ENCODE results near the gene SMYD5. TPM values are rescaled to one million over a fixed set of nuclear protein-coding genes. Genes with fewer than 3 reads are reported as not detected.

SMYD5 gene
- total RNA-seq, 1 donor from 2014 or later = 18.8 TPM

GRCh38 chr2:73235315-73236028, 21.4 kb downstream of the SMYD5 start:
- no peak overlapping the region for H3K27ac ChIP-seq (ENCODE audit: low read depth, low read length)
- H3K4me1 ChIP-seq (ENCODE audit: control insufficient read depth in 3 of 3, insufficient read depth in 3 of 3, low read length in 3 of 3) = peaks cover 36 to 62% (median 45%) of the 10 kb centered on the region in 3 donors

DNA sequence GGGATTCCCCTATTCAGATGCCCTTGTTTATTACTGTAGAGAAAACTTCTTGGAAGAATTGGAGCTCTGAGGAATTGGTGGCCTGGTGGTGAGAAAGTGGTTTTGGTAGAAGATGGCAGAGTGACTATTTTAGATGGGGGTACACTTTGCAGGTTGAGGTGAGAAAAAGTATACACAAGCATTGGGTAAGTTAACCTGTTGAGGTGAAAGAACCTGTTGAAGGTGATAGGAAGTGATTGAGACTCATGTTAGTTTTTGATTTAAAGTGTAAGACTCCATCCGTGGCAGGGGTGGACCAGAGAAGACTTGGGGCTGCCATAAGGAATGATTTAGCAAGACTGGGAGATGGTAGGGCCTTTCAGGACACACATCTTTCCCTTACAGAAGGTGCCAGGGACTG, 23.1 kb downstream of the SMYD5 start:
- Histone ChIP-seq H3K4me3 (ENCODE audit: low read length in 3 of 3) (no peak overlapping the region), H3K27me3 (ENCODE audit: control insufficient read depth in 3 of 3, insufficient read depth in 3 of 3, low read length in 3 of 3) (no peaks in the 10 kb centered on the region), H3K9ac (ENCODE audit: low read depth in 1 of 3, low read length in 3 of 3) (no peak overlapping the region), H3K36me3 (ENCODE audit: control insufficient read depth in 3 of 3, insufficient read depth in 3 of 3, low read length in 3 of 3) (peaks cover 0 to 20% (median 4%) of the 10 kb centered on the region in 3 donors), H3K27ac (ENCODE audit: low read depth, low read length) (no peak overlapping the region), H3K9me3 (ENCODE audit: control insufficient read depth in 3 of 3, low read length in 3 of 3) (no peaks in the 10 kb centered on the region), H3K4me1 (ENCODE audit: control insufficient read depth in 3 of 3, insufficient read depth in 3 of 3, low read length in 3 of 3) (peaks cover 36 to 60% (median 45%) of the 10 kb centered on the region in 3 donors)

More at GRCh38 chr2:73235315-73236028, 21.4 kb downstream of the SMYD5 start:
- H3K27me3 ChIP-seq (ENCODE audit: control insufficient read depth in 3 of 3, insufficient read depth in 3 of 3, low read length in 3 of 3) = no peaks in the 10 kb centered on the region
- H3K9me3 ChIP-seq (ENCODE audit: control insufficient read depth in 3 of 3, low read length in 3 of 3) = no peaks in the 10 kb centered on the region
- peak overlapping the region; percentile 83 to 99 (median 89) for H3K9ac ChIP-seq (ENCODE audit: low read depth in 1 of 3, low read length in 3 of 3)
- peak overlapping the region; percentile 79 to 99 (median 94) for H3K4me3 ChIP-seq (ENCODE audit: low read length in 3 of 3)
- H3K36me3 ChIP-seq (ENCODE audit: control insufficient read depth in 3 of 3, insufficient read depth in 3 of 3, low read length in 3 of 3) = peaks cover 0 to 17% (median 4%) of the 10 kb centered on the region in 3 donors

DNA sequence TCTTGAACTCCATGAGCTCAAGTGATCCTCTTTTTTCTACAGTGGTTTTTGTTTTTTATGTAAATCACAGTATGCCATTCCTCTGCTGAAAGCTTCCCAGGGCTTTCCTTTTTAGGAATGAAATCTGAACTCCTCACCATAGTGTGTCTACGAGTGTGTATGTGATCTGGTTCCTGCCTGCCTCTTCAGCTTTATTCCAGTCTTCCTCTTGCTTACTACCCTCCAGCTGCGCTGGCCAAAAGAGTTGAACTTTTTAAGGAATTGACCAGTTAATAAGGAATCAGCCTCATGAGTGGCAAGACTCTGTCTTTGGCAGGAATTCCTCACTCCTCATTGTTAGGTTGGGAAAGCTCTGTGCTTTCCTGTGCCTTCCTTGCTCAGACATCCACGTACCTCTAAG, 24.1 kb downstream of the SMYD5 start:
- Histone ChIP-seq H3K4me3 (ENCODE audit: low read length in 3 of 3) (no peak overlapping the region), H3K36me3 (ENCODE audit: control insufficient read depth in 3 of 3, insufficient read depth in 3 of 3, low read length in 3 of 3) (peaks cover 6 to 29% (median 13%) of the 10 kb centered on the region in 3 donors), H3K27ac (ENCODE audit: low read depth, low read length) (no peak overlapping the region), H3K4me1 (ENCODE audit: control insufficient read depth in 3 of 3, insufficient read depth in 3 of 3, low read length in 3 of 3) (peaks cover 32 to 53% (median 39%) of the 10 kb centered on the region in 3 donors), H3K27me3 (ENCODE audit: control insufficient read depth in 3 of 3, insufficient read depth in 3 of 3, low read length in 3 of 3) (no peaks in the 10 kb centered on the region), H3K9me3 (ENCODE audit: control insufficient read depth in 3 of 3, low read length in 3 of 3) (no peaks in the 10 kb centered on the region), H3K9ac (ENCODE audit: low read depth in 1 of 3, low read length in 3 of 3) (peak overlapping the region in 2 of 3 donors; percentile 33 to 54)

DNA sequence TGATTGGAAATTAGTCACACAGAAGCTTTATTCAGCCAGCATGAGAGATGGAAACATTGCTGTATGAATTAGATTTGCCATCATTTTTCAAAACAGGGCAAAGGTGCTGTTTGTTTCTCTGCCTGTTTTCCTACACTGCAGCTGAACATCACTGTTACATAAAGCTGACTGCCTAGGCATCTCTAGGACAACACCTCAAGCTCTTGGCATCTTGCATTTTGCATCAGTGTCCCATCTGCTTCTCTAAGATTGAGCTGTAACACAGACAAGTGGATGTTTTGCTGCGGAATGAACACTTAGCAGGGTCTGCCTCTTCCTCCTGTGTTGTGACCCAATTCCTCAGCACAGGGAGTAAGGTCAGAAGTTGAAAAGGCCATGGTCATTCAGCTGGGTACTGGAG, 24.9 kb downstream of the SMYD5 start:
- no peak overlapping the region for H3K27ac ChIP-seq (ENCODE audit: low read depth, low read length)
- no peaks in the 10 kb centered on the region for H3K27me3 ChIP-seq (ENCODE audit: control insufficient read depth in 3 of 3, insufficient read depth in 3 of 3, low read length in 3 of 3)
- H3K4me3 ChIP-seq (ENCODE audit: low read length in 3 of 3) = no peak overlapping the region
- H3K9ac ChIP-seq (ENCODE audit: low read depth in 1 of 3, low read length in 3 of 3) = peak overlapping the region in 1 of 3 donors; percentile 44
- H3K4me1 ChIP-seq (ENCODE audit: control insufficient read depth in 3 of 3, insufficient read depth in 3 of 3, low read length in 3 of 3) = peaks cover 28 to 47% (median 35%) of the 10 kb centered on the region in 3 donors
- H3K36me3 ChIP-seq (ENCODE audit: control insufficient read depth in 3 of 3, insufficient read depth in 3 of 3, low read length in 3 of 3) = peaks cover 10 to 36% (median 22%) of the 10 kb centered on the region in 3 donors
- no peaks in the 10 kb centered on the region for H3K9me3 ChIP-seq (ENCODE audit: control insufficient read depth in 3 of 3, low read length in 3 of 3)

GRCh38 chr2:73239776-73240175, 25.7 kb downstream of the SMYD5 start:
- no peaks in the 10 kb centered on the region for H3K27me3 ChIP-seq (ENCODE audit: control insufficient read depth in 3 of 3, insufficient read depth in 3 of 3, low read length in 3 of 3)
- H3K4me3 ChIP-seq (ENCODE audit: low read length in 3 of 3) = no peak overlapping the region
- H3K9ac ChIP-seq (ENCODE audit: low read depth in 1 of 3, low read length in 3 of 3) = no peak overlapping the region
- H3K36me3 ChIP-seq (ENCODE audit: control insufficient read depth in 3 of 3, insufficient read depth in 3 of 3, low read length in 3 of 3) = peaks cover 18 to 44% (median 30%) of the 10 kb centered on the region in 3 donors
- no peaks in the 10 kb centered on the region for H3K9me3 ChIP-seq (ENCODE audit: control insufficient read depth in 3 of 3, low read length in 3 of 3)
- H3K27ac ChIP-seq (ENCODE audit: low read depth, low read length) = no peak overlapping the region
- H3K4me1 ChIP-seq (ENCODE audit: control insufficient read depth in 3 of 3, insufficient read depth in 3 of 3, low read length in 3 of 3) = peaks cover 27 to 40% (median 33%) of the 10 kb centered on the region in 3 donors

DNA sequence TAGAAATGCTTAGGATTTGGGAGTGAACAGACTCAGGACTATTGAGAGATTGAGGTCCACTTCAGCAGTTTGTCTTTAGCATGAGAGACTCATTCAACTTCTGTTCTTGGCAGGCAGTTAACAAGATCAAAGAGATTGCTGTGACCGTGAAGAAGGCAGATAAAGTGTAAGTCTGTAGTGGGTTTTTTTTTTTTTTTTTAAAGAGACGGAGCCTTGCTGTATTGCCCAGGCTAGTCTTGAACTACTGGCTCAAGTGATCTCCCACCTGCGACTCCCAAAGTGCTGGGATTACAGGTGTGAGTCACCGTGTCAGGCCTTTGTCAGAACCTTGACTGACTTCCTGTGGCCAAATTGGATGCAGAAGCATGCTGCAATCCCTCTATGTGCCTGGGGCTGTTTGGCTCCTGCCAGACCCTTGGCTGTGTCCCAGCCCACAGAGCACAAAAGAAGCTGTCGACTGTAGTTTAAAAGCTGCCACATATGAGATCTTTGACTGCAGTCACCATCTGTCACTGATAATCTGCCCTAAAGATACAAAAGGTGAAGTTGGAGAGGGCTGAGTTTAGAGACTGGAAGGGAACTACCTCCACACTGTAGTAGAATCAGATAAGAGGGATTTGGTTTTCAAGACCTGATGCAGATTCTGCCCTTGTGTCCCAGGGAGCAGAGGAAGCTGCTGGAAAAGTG, 30.0 kb downstream of the SMYD5 start:
- peaks cover 56 to 81% (median 66%) of the 10 kb centered on the region in 3 donors for H3K36me3 ChIP-seq (ENCODE audit: control insufficient read depth in 3 of 3, insufficient read depth in 3 of 3, low read length in 3 of 3)
- no peak overlapping the region for H3K9ac ChIP-seq (ENCODE audit: low read depth in 1 of 3, low read length in 3 of 3)

DNA sequence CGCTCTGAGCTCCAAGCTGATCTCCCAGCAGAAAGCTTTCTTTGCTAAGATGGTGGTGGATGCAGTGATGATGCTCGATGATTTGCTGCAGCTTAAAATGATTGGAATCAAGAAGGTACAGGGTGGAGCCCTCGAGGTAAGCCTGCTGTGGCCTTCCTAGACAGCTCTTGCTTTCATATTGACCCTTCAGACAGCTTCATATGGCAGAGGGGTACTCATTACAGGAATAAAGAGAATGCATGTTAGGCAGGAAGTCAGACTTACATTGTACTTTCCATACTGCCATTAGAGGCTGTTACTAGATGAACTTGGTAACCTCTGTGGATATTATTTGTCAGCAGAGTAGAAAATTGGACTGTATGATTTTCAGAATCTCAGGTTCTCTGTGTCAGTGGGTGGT, 30.5 kb downstream of the SMYD5 start:
- Histone ChIP-seq H3K9ac (ENCODE audit: low read depth in 1 of 3, low read length in 3 of 3) (no peak overlapping the region), H3K36me3 (ENCODE audit: control insufficient read depth in 3 of 3, insufficient read depth in 3 of 3, low read length in 3 of 3) (peaks cover 58 to 81% (median 71%) of the 10 kb centered on the region in 3 donors), H3K9me3 (ENCODE audit: control insufficient read depth in 3 of 3, low read length in 3 of 3) (no peaks in the 10 kb centered on the region)

More for the DNA sequence above, 30.0 kb downstream of the SMYD5 start:
- Histone ChIP-seq H3K4me1 (ENCODE audit: control insufficient read depth in 3 of 3, insufficient read depth in 3 of 3, low read length in 3 of 3) (peaks cover 3 to 8% (median 3%) of the 10 kb centered on the region in 3 donors), H3K9me3 (ENCODE audit: control insufficient read depth in 3 of 3, low read length in 3 of 3) (no peaks in the 10 kb centered on the region), H3K4me3 (ENCODE audit: low read length in 3 of 3) (no peak overlapping the region), H3K27ac (ENCODE audit: low read depth, low read length) (no peak overlapping the region), H3K27me3 (ENCODE audit: control insufficient read depth in 3 of 3, insufficient read depth in 3 of 3, low read length in 3 of 3) (no peaks in the 10 kb centered on the region)

DNA sequence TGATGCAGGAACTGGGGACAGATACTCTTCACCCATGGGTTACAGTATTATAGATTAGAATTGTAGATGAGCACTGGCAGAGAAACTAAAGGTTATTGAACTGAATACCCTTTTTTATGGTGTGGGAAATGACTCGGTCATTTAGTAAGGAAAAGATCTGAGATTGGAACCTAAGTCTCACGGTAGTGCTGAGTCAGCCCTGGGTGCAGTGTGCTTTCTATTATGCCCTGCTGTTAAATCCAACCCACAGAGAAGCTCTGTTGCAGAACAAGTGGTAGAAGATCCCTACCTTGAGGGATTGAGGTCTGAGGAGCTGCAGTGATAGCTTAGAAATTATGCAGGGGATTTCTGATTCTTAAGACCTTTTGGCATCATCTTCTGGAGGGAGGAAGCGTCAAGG, 32.8 kb downstream of the SMYD5 start:
- Histone ChIP-seq H3K36me3 (ENCODE audit: control insufficient read depth in 3 of 3, insufficient read depth in 3 of 3, low read length in 3 of 3) (peaks cover 75 to 91% (median 88%) of the 10 kb centered on the region in 3 donors), H3K9me3 (ENCODE audit: control insufficient read depth in 3 of 3, low read length in 3 of 3) (no peaks in the 10 kb centered on the region), H3K27me3 (ENCODE audit: control insufficient read depth in 3 of 3, insufficient read depth in 3 of 3, low read length in 3 of 3) (no peaks in the 10 kb centered on the region), H3K9ac (ENCODE audit: low read depth in 1 of 3, low read length in 3 of 3) (no peak overlapping the region), H3K27ac (ENCODE audit: low read depth, low read length) (no peak overlapping the region), H3K4me3 (ENCODE audit: low read length in 3 of 3) (no peak overlapping the region), H3K4me1 (ENCODE audit: control insufficient read depth in 3 of 3, insufficient read depth in 3 of 3, low read length in 3 of 3) (peaks cover 0 to 12% (median 2%) of the 10 kb centered on the region in 3 donors)

More for the DNA sequence above, 30.5 kb downstream of the SMYD5 start:
- H3K4me3 ChIP-seq (ENCODE audit: low read length in 3 of 3) = no peak overlapping the region
- H3K27ac ChIP-seq (ENCODE audit: low read depth, low read length) = no peak overlapping the region
- peaks cover 0 to 4% (median 0%) of the 10 kb centered on the region in 3 donors for H3K4me1 ChIP-seq (ENCODE audit: control insufficient read depth in 3 of 3, insufficient read depth in 3 of 3, low read length in 3 of 3)
- H3K27me3 ChIP-seq (ENCODE audit: control insufficient read depth in 3 of 3, insufficient read depth in 3 of 3, low read length in 3 of 3) = no peaks in the 10 kb centered on the region

DNA sequence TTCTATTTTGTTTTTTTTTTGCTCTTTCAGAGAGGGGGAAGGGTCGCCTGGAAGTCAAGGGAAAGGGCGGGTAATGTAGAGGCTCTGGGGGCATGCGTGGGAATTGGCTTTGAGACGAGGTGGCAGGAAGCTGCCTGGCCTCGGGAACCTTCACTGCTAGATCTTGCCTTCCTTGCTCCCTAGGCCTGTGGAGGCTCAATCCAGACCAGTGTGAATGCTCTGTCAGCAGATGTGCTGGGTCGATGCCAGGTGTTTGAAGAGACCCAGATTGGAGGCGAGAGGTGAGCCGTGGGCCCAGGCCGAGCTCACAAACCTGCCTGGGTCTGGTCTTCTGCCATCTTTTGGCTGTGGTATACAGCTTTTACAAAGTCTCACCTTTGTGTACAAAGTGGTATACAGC, 35.6 kb downstream of the SMYD5 start:
- Histone ChIP-seq H3K9me3 (ENCODE audit: control insufficient read depth in 3 of 3, low read length in 3 of 3) (no peaks in the 10 kb centered on the region), H3K4me3 (ENCODE audit: low read length in 3 of 3) (no peak overlapping the region), H3K27me3 (ENCODE audit: control insufficient read depth in 3 of 3, insufficient read depth in 3 of 3, low read length in 3 of 3) (no peaks in the 10 kb centered on the region), H3K4me1 (ENCODE audit: control insufficient read depth in 3 of 3, insufficient read depth in 3 of 3, low read length in 3 of 3) (peaks cover 0 to 12% (median 2%) of the 10 kb centered on the region in 3 donors), H3K36me3 (ENCODE audit: control insufficient read depth in 3 of 3, insufficient read depth in 3 of 3, low read length in 3 of 3) (peaks cover 81 to 93% (median 92%) of the 10 kb centered on the region in 3 donors), H3K27ac (ENCODE audit: low read depth, low read length) (no peak overlapping the region), H3K9ac (ENCODE audit: low read depth in 1 of 3, low read length in 3 of 3) (no peak overlapping the region)

Measured in skeletal muscle tissue (tissue), 4 donors.